GM06990 (cell line): ENCODE measurements around the gene DOCK11.
"Not testable (repeated sequence)": the region's sequence is repeated elsewhere in the genome, so short reads cannot be mapped to it uniquely, and the experiment has no call there.

ENCODE experiments used
- DNase-seq: peaks from one replicate; pipeline ENCODE4 v3.0.0-alpha.2; 2011; ENCODE audit not compliant: insufficient read length; ENCODE audit errors: extremely low read depth
- H3K27me3 ChIP-seq: replicated peaks from 2 replicates; pipeline ENCODE4 v1.6.0; 2011; ENCODE audit warnings: low read length; ENCODE audit not compliant: control insufficient read depth, insufficient read depth
- H3K36me3 ChIP-seq: 2 replicates; pipeline ENCODE4 v1.5.1; 2011; ENCODE audit warnings: low read length; ENCODE audit not compliant: control insufficient read depth, insufficient read depth
- H3K4me3 ChIP-seq: replicated peaks from 2 replicates; pipeline ENCODE4 v1.5.1; 2011; ENCODE audit warnings: low read depth, mild to moderate bottlenecking, control low read depth, low read length
- CTCF ChIP-seq: IDR thresholded peaks from 2 replicates; pipeline ENCODE4 v1.5.1; 2011; ENCODE audit warnings: low read length, control low read depth, mild to moderate bottlenecking, inconsistent platforms; ENCODE audit not compliant: insufficient read depth, poor library complexity, severe bottlenecking

DOCK11 gene

GRCh38 chrX:118468122-118468521 is 27.5 kb upstream of the DOCK11 start:
- no peak for DNase-seq
- no peak for TF ChIP-seq CTCF

GRCh38 chrX:118470721-118471347 is 24.8 kb upstream of the DOCK11 start:
- H3K27me3 ChIP-seq, H3K36me3 ChIP-seq, H3K4me3 ChIP-seq, DNase-seq: not testable (repeated sequence)

More at GRCh38 chrX:118468122-118468521, 27.5 kb upstream of the DOCK11 start:
- no peak overlapping the region for H3K4me3 ChIP-seq
- H3K27me3 ChIP-seq, result no peaks in the 10 kb centered on the region
- H3K36me3 ChIP-seq, result no peaks in the 10 kb centered on the region

- no peak overlapping the region for H3K4me3 ChIP-seq
These were observed 21.0 kb upstream of the DOCK11 start for GRCh38 chrX:118474586-118474985.

GRCh38 chrX:118475903-118476302 is 19.7 kb upstream of the DOCK11 start:
- no peak overlapping the region for H3K4me3 ChIP-seq
- no peak for TF ChIP-seq CTCF

More at GRCh38 chrX:118474586-118474985, 21.0 kb upstream of the DOCK11 start:
- no peaks in the 10 kb centered on the region for H3K36me3 ChIP-seq
- no peaks in the 10 kb centered on the region for H3K27me3 ChIP-seq
- TF ChIP-seq CTCF, result no peak
- DNase-seq, result no peak

GRCh38 chrX:118480172-118480571 is 15.4 kb upstream of the DOCK11 start:
- TF ChIP-seq CTCF, result no peak
- no peak overlapping the region for H3K4me3 ChIP-seq
- DNase-seq, result no peak
- H3K36me3 ChIP-seq, result no peaks in the 10 kb centered on the region
- no peaks in the 10 kb centered on the region for H3K27me3 ChIP-seq

More at GRCh38 chrX:118475903-118476302, 19.7 kb upstream of the DOCK11 start:
- no peak for DNase-seq
- Histone ChIP-seq H3K27me3 (no peaks in the 10 kb centered on the region), H3K36me3 (no peaks in the 10 kb centered on the region)

GRCh38 chrX:118482384-118482783 is 13.2 kb upstream of the DOCK11 start:
- not testable (repeated sequence) for H3K27me3 ChIP-seq, H3K36me3 ChIP-seq, H3K4me3 ChIP-seq, DNase-seq
